IMR-90 (cell line): ENCODE results near the gene MCTP1. TPM values are rescaled to one million over a fixed set of nuclear protein-coding genes. Genes with fewer than 3 reads are reported as not detected.

ENCODE experiments used
- ATAC-seq: fragments of 200-7000 bp; cut with Tn5 transposase; 2 replicates; pipeline ENCODE4 v1.9.1; 2020; ENCODE audit warnings: low read depth, mild to moderate bottlenecking, moderate library complexity
- BruUV-seq: library from RNA; stranded (reverse); fragments of 400-500 nt; replicated peaks from 2 replicates; lab custom pipeline; 2021; lab: Mats Ljungman, UMichigan
- CTCF ChIA-PET: fragments of 300-600 bp; formaldehyde crosslinking; extraction: SDS; loops from one replicate; lab custom pipeline; 2021; ENCODE audit warnings: antibody characterized with exemption; lab: Yijun Ruan, JAX
- POLR2A ChIA-PET: fragments of 300-600 bp; sonication (Branson Sonifier 250); formaldehyde crosslinking; loops from one replicate; lab custom pipeline; 2022; ENCODE audit warnings: antibody characterized with exemption; ENCODE audit not compliant: unreplicated experiment; lab: Charles Lee
- DNase-seq: peaks from one replicate; pipeline ENCODE4 v3.0.0; 2013
- H2AFZ ChIP-seq: replicated peaks from 2 replicates; pipeline ENCODE3; 2013; ENCODE audit warnings: low read length, mild to moderate bottlenecking; ENCODE audit not compliant: poor library complexity
- H2AK5ac ChIP-seq: 2 replicates; pipeline ENCODE4 v1.6.1; 2013; ENCODE audit warnings: low read depth, low read length, inconsistent platforms
- H2AK9ac ChIP-seq: replicated peaks from 2 replicates; pipeline ENCODE3; 2013; ENCODE audit warnings: mild to moderate bottlenecking, low read depth, low read length, moderate library complexity; ENCODE audit not compliant: poor library complexity
- H2BK120ac ChIP-seq: 2 replicates; pipeline ENCODE4 v1.6.1; 2013; ENCODE audit warnings: low read depth, low read length, inconsistent platforms
- H2BK15ac ChIP-seq: 3 replicates; pipeline ENCODE4 v1.6.1; 2013; ENCODE audit warnings: low read depth, low read length, inconsistent platforms
- H2BK20ac ChIP-seq: 2 replicates; pipeline ENCODE4 v1.6.1; 2013; ENCODE audit warnings: low read depth, mild to moderate bottlenecking, inconsistent platforms, low read length, moderate library complexity
- H2BK5ac ChIP-seq: 2 replicates; pipeline ENCODE4 v1.6.1; 2013; ENCODE audit warnings: mild to moderate bottlenecking, low read depth, low read length, inconsistent platforms; ENCODE audit not compliant: poor library complexity, severe bottlenecking
- H3K14ac ChIP-seq: replicated peaks from 2 replicates; pipeline ENCODE4 v1.6.1; 2013; ENCODE audit warnings: low read depth, low read length, inconsistent platforms
- H3K18ac ChIP-seq: 2 replicates; pipeline ENCODE4 v1.6.1; 2013; ENCODE audit warnings: low read depth, low read length, control low read depth
- H3K23ac ChIP-seq: 2 replicates; pipeline ENCODE4 v1.6.1; 2013; ENCODE audit warnings: low read depth, low read length, inconsistent platforms
- H3K27ac ChIP-seq: 2 replicates; pipeline ENCODE4 v1.5.1; 2013; ENCODE audit warnings: mild to moderate bottlenecking, control low read depth, low read length; ENCODE audit not compliant: insufficient read depth
- H3K27me3 ChIP-seq: 2 replicates; pipeline ENCODE4 v1.6.1; 2013; ENCODE audit warnings: low read length; ENCODE audit not compliant: control insufficient read depth, insufficient read depth
- H3K36me3 ChIP-seq: 2 replicates; pipeline ENCODE4 v1.6.1; 2013; ENCODE audit warnings: low read length, mixed read lengths; ENCODE audit not compliant: control insufficient read depth, insufficient read depth
- H3K4ac ChIP-seq: 2 replicates; pipeline ENCODE4 v1.6.1; 2013; ENCODE audit warnings: low read depth, low read length, inconsistent platforms
- H3K4me1 ChIP-seq: 2 replicates; pipeline ENCODE4 v1.6.1; 2013; ENCODE audit warnings: low read length, mixed read lengths; ENCODE audit not compliant: control insufficient read depth, insufficient read depth
- H3K4me2 ChIP-seq: 2 replicates; pipeline ENCODE4 v1.6.1; 2013; ENCODE audit warnings: low read depth, mild to moderate bottlenecking, control low read depth, low read length, moderate library complexity
- H3K4me3 ChIP-seq: 2 replicates; pipeline ENCODE4 v1.5.1; 2013; ENCODE audit warnings: low read depth, mild to moderate bottlenecking, control low read depth, low read length, moderate library complexity; ENCODE audit not compliant: insufficient read depth
- H3K56ac ChIP-seq: 2 replicates; pipeline ENCODE4 v1.6.1; 2013; ENCODE audit warnings: low read length, inconsistent platforms; ENCODE audit not compliant: insufficient read depth; ENCODE audit errors: extremely low read depth
- H3K79me1 ChIP-seq, 2 experiments: 2 replicates each; pipeline ENCODE4 v1.6.1; 2013; ENCODE audit warnings: low read length in 2 of 2, inconsistent platforms in 1 of 2, low read depth in 1 of 2
- H3K9ac ChIP-seq: 2 replicates; pipeline ENCODE4 v1.6.1; 2013; ENCODE audit warnings: low read depth, low read length, control low read depth
- H3K9me1 ChIP-seq: 2 replicates; pipeline ENCODE4 v1.6.1; 2013; ENCODE audit warnings: low read length, inconsistent platforms; ENCODE audit not compliant: insufficient read depth
- H3K9me3 ChIP-seq: 2 replicates; pipeline ENCODE4 v1.6.1; 2013; ENCODE audit warnings: low read length; ENCODE audit not compliant: control insufficient read depth, insufficient read depth
- H4K20me1 ChIP-seq: 2 replicates; pipeline ENCODE4 v1.6.1; 2013; ENCODE audit warnings: low read length, inconsistent platforms; ENCODE audit not compliant: insufficient read depth
- H4K5ac ChIP-seq: 2 replicates; pipeline ENCODE4 v1.6.1; 2013; ENCODE audit warnings: mild to moderate bottlenecking, low read depth, low read length, control low read depth
- H4K8ac ChIP-seq, 2 experiments: 2 replicates each; pipeline ENCODE4 v1.6.1; 2013; ENCODE audit warnings: low read depth in 2 of 2, low read length in 2 of 2, control low read depth in 1 of 2, inconsistent platforms in 1 of 2
- H4K91ac ChIP-seq: 2 replicates; pipeline ENCODE4 v1.6.1; 2013; ENCODE audit warnings: low read depth, low read length, inconsistent platforms; ENCODE audit not compliant: insufficient read depth
- BHLHE40 ChIP-seq: fragments of 150-350 bp; IDR thresholded peaks from 2 replicates; pipeline ENCODE4 v1.6.1; 2016; ENCODE audit warnings: mild to moderate bottlenecking, low read depth, low read length
- CEBPB ChIP-seq: IDR thresholded peaks from 2 replicates; pipeline ENCODE4 v1.6.1; 2012; ENCODE audit warnings: low read depth, low read length, improper control_type of control experiment
- CHD1 ChIP-seq: IDR thresholded peaks from 2 replicates; pipeline ENCODE4 v1.6.1; 2012; ENCODE audit warnings: low read depth, low read length, improper control_type of control experiment
- CTCF ChIP-seq: conservative IDR thresholded peaks from 2 replicates; pipeline ENCODE4 v1.5.1; 2012; ENCODE audit warnings: mild to moderate bottlenecking, low read depth, low read length, improper control_type of control experiment
- ELK1 ChIP-seq: fragments of 150-350 bp; IDR thresholded peaks from 2 replicates; pipeline ENCODE4 v1.6.1; 2016; ENCODE audit warnings: low read depth, mild to moderate bottlenecking, low read length, moderate library complexity, borderline replicate concordance
- FOS ChIP-seq: fragments of 150-350 bp; IDR thresholded peaks from 2 replicates; pipeline ENCODE4 v1.6.1; 2016; ENCODE audit warnings: low read depth, low read length
- MAFK ChIP-seq: IDR thresholded peaks from 2 replicates; pipeline ENCODE4 v1.6.1; 2012; ENCODE audit warnings: low read depth, low read length, improper control_type of control experiment
- MAZ ChIP-seq: IDR thresholded peaks from 2 replicates; pipeline ENCODE4 v1.6.1; 2012; ENCODE audit warnings: low read depth, mild to moderate bottlenecking, low read length, improper control_type of control experiment, moderate library complexity, borderline replicate concordance
- MXI1 ChIP-seq: IDR thresholded peaks from 2 replicates; pipeline ENCODE4 v1.6.1; 2012; ENCODE audit warnings: low read depth, mild to moderate bottlenecking, low read length, moderate library complexity, borderline replicate concordance
- NFE2L2 ChIP-seq: fragments of 150-350 bp; IDR thresholded peaks from 2 replicates; pipeline ENCODE4 v1.6.1; 2016; ENCODE audit warnings: low read depth, mild to moderate bottlenecking, low read length
- POLR2A ChIP-seq: IDR thresholded peaks from 2 replicates; pipeline ENCODE4 v1.6.1; 2012; ENCODE audit warnings: mild to moderate bottlenecking, low read depth, low read length
- RAD21 ChIP-seq: IDR thresholded peaks from 2 replicates; pipeline ENCODE4 v1.6.1; 2012; ENCODE audit warnings: low read length, improper control_type of control experiment
- RCOR1 ChIP-seq: IDR thresholded peaks from 2 replicates; pipeline ENCODE4 v1.6.1; 2012; ENCODE audit warnings: mild to moderate bottlenecking, low read length, improper control_type of control experiment; ENCODE audit not compliant: insufficient replicate concordance
- RFX5 ChIP-seq: IDR thresholded peaks from 2 replicates; pipeline ENCODE4 v1.8.0; 2012; ENCODE audit warnings: low read depth, mild to moderate bottlenecking, low read length, moderate library complexity
- SMC3 ChIP-seq: fragments of 150-350 bp; IDR thresholded peaks from 2 replicates; pipeline ENCODE4 v1.6.1; 2016; ENCODE audit warnings: low read depth, mild to moderate bottlenecking, antibody characterized with exemption, low read length, moderate library complexity
- USF2 ChIP-seq: fragments of 150-350 bp; IDR thresholded peaks from 2 replicates; pipeline ENCODE4 v1.6.1; 2017; ENCODE audit warnings: mild to moderate bottlenecking, antibody characterized with exemption, low read length, low read depth
- WGBS, 2 experiments: methylation state at CpG; one replicate each; pipeline versions ENCODE4 v1.1.5 to v1.1.7; 2013; ENCODE audit warnings: missing lambda C conversion rate in 2 of 2; ENCODE audit not compliant: insufficient read length in 1 of 2; ENCODE audit errors: extremely low coverage in 2 of 2; 5-methylcytosine and 5-hydroxymethylcytosine counted together
- dilution Hi-C: fragments of 300-500 bp; cut with HindIII; formaldehyde crosslinking; loops from one replicate; pipeline ENCODE4 v1.14.3; 2018; ENCODE audit warnings: low sequenced_read_pairs; ENCODE audit not compliant: unreplicated experiment
- in situ Hi-C: fragments of 300-500 bp; cut with MboI; formaldehyde crosslinking; loops from 3 replicates; pipeline ENCODE4 v1.14.3; 2019; ENCODE audit warnings: low sequenced_read_pairs, inconsistent platforms, mixed read lengths
- intact Hi-C: fragments of 100-400 bp; cut with micrococcal nuclease; formaldehyde crosslinking; loops from 2 replicates; pipeline ENCODE4 v1.10.0; 2022
- polyA plus RNA-seq, 3 experiments: library from polyadenylated mRNA; depleted of rRNA; stranded (reverse); fragments of >200 nt; gene quantifications; 2 replicates each; pipeline ENCODE4 v1.2.3, GENCODE V29; 2012; ENCODE audit warnings: low replicate concordance in 1 of 3
- total RNA-seq: library from RNA; depleted of rRNA; stranded (reverse); fragments of >200 nt; gene quantifications from 2 replicates; pipeline ENCODE4 v1.2.3, GENCODE V29; 2012

MCTP1 gene
- total and polyA plus RNA-seq, 2 of the 4 experiments (the other 2 are of a cell fraction) = 0.21 TPM; not detected in 1

DNA sequence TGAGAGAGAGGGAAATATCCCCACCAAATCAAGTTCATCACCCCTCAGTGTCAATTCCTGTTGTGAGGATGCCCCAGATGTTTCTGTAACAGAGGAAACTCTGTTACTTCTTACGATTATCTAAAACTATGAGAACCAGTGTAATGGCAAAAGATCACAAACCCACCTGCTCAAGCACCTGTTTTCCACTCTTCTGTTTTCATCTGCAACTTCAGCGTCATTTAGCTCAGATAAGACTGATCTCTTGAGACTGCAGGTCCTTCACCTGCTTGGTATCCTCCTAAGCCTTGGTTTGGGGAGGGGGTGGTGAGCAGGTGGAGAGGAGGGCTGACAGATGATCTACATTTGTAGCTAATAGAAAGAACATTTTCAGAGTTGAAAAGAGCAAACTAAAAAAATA is 437.2 kb downstream of the MCTP1 start:
- Histone ChIP-seq H2BK5ac (no peak overlapping the region), H3K9me3 (no peaks in the 10 kb centered on the region), H3K4me2 (no peak overlapping the region), H4K91ac (no peak overlapping the region), H2AFZ (no peak overlapping the region), H2AK5ac (no peak overlapping the region), H3K9ac (no peak overlapping the region), H2BK20ac (no peak overlapping the region), H3K4me1 (no peaks in the 10 kb centered on the region), H3K4ac (no peak overlapping the region), H4K8ac (no peak overlapping the region), H2BK120ac (no peak overlapping the region), H2BK15ac (no peak overlapping the region), H3K27me3 (no peaks in the 10 kb centered on the region), H4K20me1 (no peaks in the 10 kb centered on the region), H3K79me1 (no peaks in the 10 kb centered on the region), H3K27ac (no peak overlapping the region), H3K9me1 (no peaks in the 10 kb centered on the region), H3K36me3 (no peaks in the 10 kb centered on the region), H3K4me3 (no peak overlapping the region), H4K5ac (no peak overlapping the region), H3K18ac (no peak overlapping the region), H3K56ac (no peak overlapping the region), H2AK9ac (no peak overlapping the region), H3K23ac (no peak overlapping the region), H3K14ac (no peak overlapping the region)
- BruUV-seq = no TSS peak
- dilution Hi-C loops (no loop called here), in situ Hi-C loops (no loop called here), intact Hi-C loops (no loop called here)
- TF ChIP-seq BHLHE40 = no peak
- TF ChIP-seq ELK1 = no peak
- no peak for TF ChIP-seq RFX5
- TF ChIP-seq CTCF = no peak
- no peak for TF ChIP-seq RAD21
- no peak for TF ChIP-seq USF2
- no peak for TF ChIP-seq RCOR1
- no peak for TF ChIP-seq FOS
- no peak for TF ChIP-seq SMC3
- no peak for TF ChIP-seq POLR2A
- no peak for TF ChIP-seq MAZ
- no peak for TF ChIP-seq MAFK
- no peak for TF ChIP-seq NFE2L2
- no peak for TF ChIP-seq MXI1
- TF ChIP-seq CEBPB = no peak
- TF ChIP-seq CHD1 = no peak
- CTCF ChIA-PET = no interaction called here
- DNase-seq = no peak
- no CpG with 5 or more reads among the region's 2 CpGs for WGBS, 2 experiments
- POLR2A ChIA-PET = interaction anchor here (0.5 to 0.6 kb wide), 2 partner anchors 110 to 1635 kb away, joined by 3 to 4 read pairs; no protein-coding TSS in a partner anchor
- ATAC-seq = no peak
